Hepatocyte (in vitro differentiated cells): Measurements from ENCODE around the gene CA7.

Experiments used
- CTCF ChIP-seq: fragments of 200-600 bp; sonication (generic); IDR thresholded peaks from 2 replicates; pipeline ENCODE4 v1.5.1; 2016; ENCODE audit warnings: antibody characterized with exemption, mild to moderate bottlenecking; ENCODE audit not compliant: poor library complexity
- EZH2 ChIP-seq: fragments of 200-600 bp; sonication (generic); IDR thresholded peaks from 2 replicates; pipeline ENCODE4 v1.6.1; 2016; ENCODE audit warnings: antibody characterized with exemption, mild to moderate bottlenecking, borderline replicate concordance
- EZH2phosphoT487 ChIP-seq: fragments of 200-600 bp; sonication (generic); IDR thresholded peaks from one replicate; pipeline ENCODE4 v1.6.1; 2018; ENCODE audit warnings: antibody characterized with exemption, mild to moderate bottlenecking, low read depth, moderate library complexity; ENCODE audit not compliant: unreplicated experiment, severe bottlenecking

GRCh38 chr16:66902648-66903543, 58.7 kb downstream of the CA7 start:
- TF ChIP-seq CTCF: no peak
- no peak for TF ChIP-seq EZH2
- TF ChIP-seq EZH2phosphoT487: no peak
